ENCODE data around the gene CCL1. TPM values are rescaled to one million over a fixed set of nuclear protein-coding genes. Genes with fewer than 3 reads are reported as not detected.

CCL1 gene
- total RNA-seq, 1 donor from 2014 or later, result not detected

- no peak for TF ChIP-seq CTCF (IDR thresholded peaks at IDR 0.05; ENCODE audit: partially characterized antibody, unreplicated experiment)
- Mint-ChIP-seq H3K9me3 (ENCODE audit: unreplicated experiment) (no peaks in the 10 kb centered on the region), H3K4me1 (ENCODE audit: low read depth, unreplicated experiment) (no peaks in the 10 kb centered on the region), H3K27ac (ENCODE audit: unreplicated experiment) (no peak overlapping the region), H3K4me3 (ENCODE audit: unreplicated experiment) (no peak overlapping the region), H3K36me3 (ENCODE audit: unreplicated experiment) (no peaks in the 10 kb centered on the region), H3K27me3 (ENCODE audit: unreplicated experiment) (peaks cover 2% of the 10 kb centered on the region)
- no peak for DNase-seq
These were observed 27.6 kb upstream of the CCL1 start for GRCh38 chr17:34390649-34391048.

GRCh38 chr17:34389126-34389750 lies 26.2 kb upstream of the CCL1 start:
- TF ChIP-seq CTCF (IDR thresholded peaks at IDR 0.05; ENCODE audit: partially characterized antibody, unreplicated experiment), result no peak
- DNase-seq, result no peak
- Mint-ChIP-seq H3K27me3 (ENCODE audit: unreplicated experiment) (no peaks in the 10 kb centered on the region), H3K27ac (ENCODE audit: unreplicated experiment) (no peak overlapping the region), H3K4me3 (ENCODE audit: unreplicated experiment) (no peak overlapping the region), H3K9me3 (ENCODE audit: unreplicated experiment) (no peaks in the 10 kb centered on the region), H3K4me1 (ENCODE audit: low read depth, unreplicated experiment) (no peaks in the 10 kb centered on the region), H3K36me3 (ENCODE audit: unreplicated experiment) (no peaks in the 10 kb centered on the region)

GRCh38 chr17:34387566-34387965 lies 24.5 kb upstream of the CCL1 start:
- H3K9me3 Mint-ChIP-seq (ENCODE audit: unreplicated experiment), result no peaks in the 10 kb centered on the region
- H3K27me3 Mint-ChIP-seq (ENCODE audit: unreplicated experiment), result no peaks in the 10 kb centered on the region
- no peak for DNase-seq
- H3K27ac Mint-ChIP-seq (ENCODE audit: unreplicated experiment), result no peak overlapping the region
- no peak for TF ChIP-seq CTCF (IDR thresholded peaks at IDR 0.05; ENCODE audit: partially characterized antibody, unreplicated experiment)
- peaks cover 3% of the 10 kb centered on the region for H3K4me1 Mint-ChIP-seq (ENCODE audit: low read depth, unreplicated experiment)
- no peak overlapping the region for H3K4me3 Mint-ChIP-seq (ENCODE audit: unreplicated experiment)
- H3K36me3 Mint-ChIP-seq (ENCODE audit: unreplicated experiment), result no peaks in the 10 kb centered on the region

GRCh38 chr17:34386697-34387550 lies 23.9 kb upstream of the CCL1 start:
- Mint-ChIP-seq H3K27ac (ENCODE audit: unreplicated experiment) (no peak overlapping the region), H3K9me3 (ENCODE audit: unreplicated experiment) (no peaks in the 10 kb centered on the region), H3K4me1 (ENCODE audit: low read depth, unreplicated experiment) (peaks cover 3% of the 10 kb centered on the region), H3K27me3 (ENCODE audit: unreplicated experiment) (no peaks in the 10 kb centered on the region), H3K36me3 (ENCODE audit: unreplicated experiment) (no peaks in the 10 kb centered on the region), H3K4me3 (ENCODE audit: unreplicated experiment) (no peak overlapping the region)
- no peak for DNase-seq
- TF ChIP-seq CTCF (IDR thresholded peaks at IDR 0.05; ENCODE audit: partially characterized antibody, unreplicated experiment), result no peak

- TF ChIP-seq CTCF (IDR thresholded peaks at IDR 0.05; ENCODE audit: partially characterized antibody, unreplicated experiment), result no peak
- DNase-seq, result no peak
- H3K27ac Mint-ChIP-seq (ENCODE audit: unreplicated experiment), result no peak overlapping the region
- peaks cover 3% of the 10 kb centered on the region for H3K4me1 Mint-ChIP-seq (ENCODE audit: low read depth, unreplicated experiment)
- H3K36me3 Mint-ChIP-seq (ENCODE audit: unreplicated experiment), result no peaks in the 10 kb centered on the region
- no peaks in the 10 kb centered on the region for H3K9me3 Mint-ChIP-seq (ENCODE audit: unreplicated experiment)
- no peaks in the 10 kb centered on the region for H3K27me3 Mint-ChIP-seq (ENCODE audit: unreplicated experiment)
- no peak overlapping the region for H3K4me3 Mint-ChIP-seq (ENCODE audit: unreplicated experiment)
These were observed 23.3 kb upstream of the CCL1 start for GRCh38 chr17:34386343-34386696.

Data from glutamatergic neuron (in vitro differentiated cells).